GM12892 (cell line): ENCODE measurements around the gene GSPT1.
A peak's percentile ranks its signal among the peaks of the same experiment; 100 is the strongest.
"Not testable (repeated sequence)": the region's sequence is repeated elsewhere in the genome, so short reads cannot be mapped to it uniquely, and the experiment has no call there.

Experiments used
- DNase-seq: peaks from one replicate; pipeline ENCODE4 v3.0.0; 2011; ENCODE audit not compliant: insufficient read length
- FAIRE-seq: peaks from 2 replicates; lab custom pipeline; 2011; peaks lifted over from hg19 to GRCh38; lab: Jason Lieb, UNC
- POLR2A ChIP-seq: IDR thresholded peaks from 2 replicates; pipeline ENCODE4 v1.6.1; 2011; ENCODE audit warnings: low read depth, low read length, control low read depth
- POLR2AphosphoS5 ChIP-seq: IDR thresholded peaks from 2 replicates; pipeline ENCODE4 v1.6.1; 2011; ENCODE audit warnings: low read depth, low read length, control low read depth
- TAF1 ChIP-seq: IDR thresholded peaks from 2 replicates; pipeline ENCODE4 v1.6.1; 2011; ENCODE audit warnings: low read depth, mild to moderate bottlenecking, control low read depth, low read length, borderline replicate concordance

GSPT1 gene

GRCh38 chr16:11841026-11841425 lies 74.7 kb downstream of the GSPT1 start:
- no peak for FAIRE-seq
- DNase-seq, result no peak
- TF ChIP-seq TAF1 (no peak), POLR2A (no peak), POLR2AphosphoS5 (no peak)

GRCh38 chr16:11836650-11837244 lies 79.0 kb downstream of the GSPT1 start:
- TF ChIP-seq POLR2AphosphoS5, result no peak; the same call in 1 of the 2 replicates
- no peak for TF ChIP-seq TAF1
- TF ChIP-seq POLR2A, result no peak
- FAIRE-seq (no peak), DNase-seq (no peak)

- TF ChIP-seq POLR2A, result no peak
- TF ChIP-seq POLR2AphosphoS5, result peak; percentile 50; the same call in 1 of the 2 replicates
- no peak for DNase-seq
- FAIRE-seq, result no peak
Measured at GRCh38 chr16:11835891-11836649, 79.7 kb downstream of the GSPT1 start.

GRCh38 chr16:11835309-11835708 lies 80.4 kb downstream of the GSPT1 start:
- TF ChIP-seq POLR2A, result no peak
- no peak for TF ChIP-seq POLR2AphosphoS5
- TF ChIP-seq TAF1, result no peak
- FAIRE-seq (no peak), DNase-seq (no peak)

- TF ChIP-seq POLR2A, result no peak
- TF ChIP-seq POLR2AphosphoS5, result no peak
- TF ChIP-seq TAF1, result no peak
- no peak for FAIRE-seq
- DNase-seq, result no peak
Measured at GRCh38 chr16:11833951-11834695, 81.6 kb downstream of the GSPT1 start.

- DNase-seq (no peak), FAIRE-seq (no peak)
- TF ChIP-seq POLR2AphosphoS5 (no peak), POLR2A (no peak), TAF1 (no peak)
Measured at GRCh38 chr16:11828696-11829095, 87.1 kb downstream of the GSPT1 start.

GRCh38 chr16:11825520-11826165 lies 90.1 kb downstream of the GSPT1 start:
- not testable (repeated sequence) for DNase-seq, FAIRE-seq

- TF ChIP-seq TAF1 (no peak), POLR2A (no peak), POLR2AphosphoS5 (no peak)
- FAIRE-seq, result no peak
- no peak for DNase-seq
Measured at GRCh38 chr16:11824362-11824761, 91.4 kb downstream of the GSPT1 start.

GRCh38 chr16:11823645-11824044 lies 92.1 kb downstream of the GSPT1 start:
- DNase-seq, FAIRE-seq: not testable (repeated sequence)

- DNase-seq (no peak), FAIRE-seq (no peak)
- TF ChIP-seq TAF1 (no peak), POLR2A (no peak), POLR2AphosphoS5 (no peak)
Measured at GRCh38 chr16:11819798-11820197, 96.0 kb downstream of the GSPT1 start.

- FAIRE-seq, DNase-seq: not testable (repeated sequence)
Measured at GRCh38 chr16:11818970-11819369, 96.8 kb downstream of the GSPT1 start.
